Stomach (tissue), 9 donors: ENCODE measurements around the gene C2CD4A. TPM values are rescaled to one million over a fixed set of nuclear protein-coding genes. Genes with fewer than 3 reads are reported as not detected.

Source experiments
- DNase-seq, 2 donors: peaks; one replicate each; pipeline versions ENCODE4 v3.0.0 to v3.0.0-alpha.2; 2013 to 2019
- H3K27ac ChIP-seq, 5 donors: fragments of 200-600 bp in 4 of 5; sonication (generic) in 4 of 5; one replicate each; pipeline ENCODE4 v1.5.1; 2013 to 2019; ENCODE audit warnings: mild to moderate bottlenecking in 1 of 5, moderate library complexity in 1 of 5
- H3K27me3 ChIP-seq, 3 donors: fragments of 200-600 bp; sonication (generic); one replicate each; pipeline ENCODE4 v1.5.1; 2017 to 2019; ENCODE audit warnings: mixed run types in 1 of 3
- H3K36me3 ChIP-seq, 4 donors: fragments of 200-600 bp; sonication (generic); 1 replicate in 3 of 4; 2 replicates in 1 of 4; pipeline ENCODE4 v1.5.1; 2016 to 2019
- H3K4me1 ChIP-seq, 4 donors: fragments of 200-600 bp; sonication (generic); one replicate each; pipeline ENCODE4 v1.5.1; 2016 to 2019
- H3K4me3 ChIP-seq, 4 donors: fragments of 200-600 bp; sonication (generic) in 3 of 4; one replicate each; pipeline ENCODE4 v1.5.1; 2016 to 2019; ENCODE audit warnings: mild to moderate bottlenecking in 1 of 4
- H3K9me3 ChIP-seq, 4 donors: fragments of 200-600 bp; sonication (generic); one replicate each; pipeline ENCODE4 v1.5.1; 2016 to 2019
- EP300 ChIP-seq: sonication (generic); formaldehyde crosslinking; IDR thresholded peaks from one replicate; pipeline ENCODE4 v1.6.1; 2017; ENCODE audit warnings: antibody characterized with exemption
- POLR2A ChIP-seq, 4 donors: fragments of 450-650 bp; IDR thresholded peaks; one replicate each; pipeline ENCODE4 v1.6.1; 2016; ENCODE audit warnings: antibody characterized with exemption in 4 of 4, control low read depth in 2 of 4, mild to moderate bottlenecking in 1 of 4, moderate library complexity in 1 of 4
- POLR2AphosphoS5 ChIP-seq, 3 donors: sonication (generic); formaldehyde crosslinking; IDR thresholded peaks; one replicate each; pipeline ENCODE4 v1.6.1; 2016; ENCODE audit warnings: antibody characterized with exemption in 3 of 3
- WGBS, 5 donors: extraction: QIAGEN DNeasy Blood & Tissue Kit in 3 of 5; methylation state at CpG; one replicate each; pipeline versions ENCODE4 v1.1.5 to v1.1.7; 2013 to 2018; 5-methylcytosine and 5-hydroxymethylcytosine counted together
- intact Hi-C: fragments of 100-400 bp; cut with DNase I; formaldehyde crosslinking; loops from one replicate; pipeline ENCODE4 v1.15.1; 2023; ENCODE audit warnings: low total_unique reads
- polyA plus RNA-seq, 3 donors: library from polyadenylated mRNA; stranded (reverse); fragments of 200-250 nt; gene quantifications; one replicate each; pipeline ENCODE4 v1.2.3, GENCODE V29; 2013
- total RNA-seq, 5 donors: library from RNA; depleted of rRNA; stranded (reverse); fragments of >200 nt; gene quantifications; one replicate each; pipeline versions ENCODE4 v1.1.0 to v1.2.3, GENCODE V29; 2014 to 2016
- TF ChIP-seq, protein P1 (sequence below), 7 experiments: fragments of 450-650 bp in 4 of 7; fragments of 200-600 bp in 3 of 7; sonication (generic) in 3 of 7; IDR thresholded peaks; one replicate each; pipeline ENCODE4 v1.5.1; 2016 to 2019; ENCODE audit warnings: antibody characterized with exemption in 7 of 7, control low read depth in 2 of 7, mild to moderate bottlenecking in 1 of 7
- donor health status: healthy with polysubstance abuse.
- donor health status: Bipolar disorder and iron deficiency.
- donor health status: healthy.

The C2CD4A gene
- total and polyA plus RNA-seq, 8 donors, result 0.29 to 3.0 (median 1.8) TPM; not detected in 2

DNA sequence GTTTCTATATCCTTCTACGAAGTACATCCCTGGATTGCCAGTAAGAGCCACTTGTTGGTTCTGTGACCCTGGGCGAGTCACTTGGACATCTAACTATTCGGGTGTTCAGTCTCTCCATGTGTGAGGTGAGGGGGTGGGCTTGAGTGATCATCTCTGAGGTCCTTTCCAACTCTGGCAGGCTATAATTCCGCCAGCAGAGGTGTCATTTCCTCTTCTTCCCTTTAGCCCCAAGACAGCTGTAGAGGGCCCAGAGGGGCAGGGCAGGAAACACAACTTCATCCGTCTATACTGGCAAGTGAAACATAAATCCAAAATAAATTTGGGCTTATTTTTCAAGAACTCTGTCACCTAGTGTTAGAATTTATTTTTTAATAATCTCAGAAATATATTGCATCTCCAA, 38.1 kb downstream of the C2CD4A start:
- TF ChIP-seq EP300 (no peak), POLR2A (IDR thresholded peaks at IDR 0.05) (no peak), POLR2AphosphoS5 (IDR thresholded peaks at IDR 0.05) (no peak)
- TF ChIP-seq, protein P1, sequence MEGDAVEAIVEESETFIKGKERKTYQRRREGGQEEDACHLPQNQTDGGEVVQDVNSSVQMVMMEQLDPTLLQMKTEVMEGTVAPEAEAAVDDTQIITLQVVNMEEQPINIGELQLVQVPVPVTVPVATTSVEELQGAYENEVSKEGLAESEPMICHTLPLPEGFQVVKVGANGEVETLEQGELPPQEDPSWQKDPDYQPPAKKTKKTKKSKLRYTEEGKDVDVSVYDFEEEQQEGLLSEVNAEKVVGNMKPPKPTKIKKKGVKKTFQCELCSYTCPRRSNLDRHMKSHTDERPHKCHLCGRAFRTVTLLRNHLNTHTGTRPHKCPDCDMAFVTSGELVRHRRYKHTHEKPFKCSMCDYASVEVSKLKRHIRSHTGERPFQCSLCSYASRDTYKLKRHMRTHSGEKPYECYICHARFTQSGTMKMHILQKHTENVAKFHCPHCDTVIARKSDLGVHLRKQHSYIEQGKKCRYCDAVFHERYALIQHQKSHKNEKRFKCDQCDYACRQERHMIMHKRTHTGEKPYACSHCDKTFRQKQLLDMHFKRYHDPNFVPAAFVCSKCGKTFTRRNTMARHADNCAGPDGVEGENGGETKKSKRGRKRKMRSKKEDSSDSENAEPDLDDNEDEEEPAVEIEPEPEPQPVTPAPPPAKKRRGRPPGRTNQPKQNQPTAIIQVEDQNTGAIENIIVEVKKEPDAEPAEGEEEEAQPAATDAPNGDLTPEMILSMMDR (IDR thresholded peaks at IDR 0.05), result no peak
- H3K4me3 ChIP-seq, result no peak overlapping the region
- intact Hi-C loops, result no loop called here
- no peaks in the 10 kb centered on the region for H3K9me3 ChIP-seq
- H3K4me1 ChIP-seq, result peaks cover 0 to 16% (median 6%) of the 10 kb centered on the region in 4 donors
- no peak overlapping the region for H3K27ac ChIP-seq
- no peaks in the 10 kb centered on the region for H3K36me3 ChIP-seq
- H3K27me3 ChIP-seq, result no peaks in the 10 kb centered on the region
- no peak for DNase-seq
- WGBS, 5 donors, result 44 to 88% (median 69%) methylated on average over 5 of the region's 5 CpGs

DNA sequence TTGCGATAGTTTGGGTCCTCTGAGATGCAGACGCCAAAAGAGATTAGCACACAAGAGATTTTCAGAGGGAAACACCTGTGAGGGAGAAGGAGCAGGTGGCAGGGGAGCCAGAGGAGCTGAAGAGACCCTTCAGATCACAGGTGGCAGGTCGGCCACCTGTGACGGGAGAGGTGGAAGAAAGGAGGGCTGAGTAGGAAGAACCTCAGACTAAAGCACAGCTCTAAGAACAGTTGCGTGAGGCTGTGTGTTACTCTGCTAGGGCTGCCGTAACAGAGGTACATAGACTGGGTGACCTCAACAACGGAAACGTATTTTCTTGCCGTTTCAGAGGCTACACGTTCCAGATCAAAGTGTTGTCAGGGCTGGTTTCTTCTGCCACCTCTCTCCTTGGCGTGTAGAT, 38.5 kb downstream of the C2CD4A start:
- Histone ChIP-seq H3K36me3 (no peaks in the 10 kb centered on the region), H3K4me1 (peaks cover 0 to 20% (median 11%) of the 10 kb centered on the region in 4 donors), H3K27ac (no peak overlapping the region), H3K27me3 (no peaks in the 10 kb centered on the region), H3K9me3 (no peaks in the 10 kb centered on the region), H3K4me3 (no peak overlapping the region)
- DNase-seq, result no peak
- TF ChIP-seq POLR2A (IDR thresholded peaks at IDR 0.05), result no peak
- TF ChIP-seq, protein P1 (IDR thresholded peaks at IDR 0.05), result no peak
- TF ChIP-seq EP300, result no peak
- TF ChIP-seq POLR2AphosphoS5 (IDR thresholded peaks at IDR 0.05), result no peak
- intact Hi-C loops, result no loop called here
- WGBS, 5 donors, result 89 to 98% (median 95%) methylated on average over 11 of the region's 11 CpGs

DNA sequence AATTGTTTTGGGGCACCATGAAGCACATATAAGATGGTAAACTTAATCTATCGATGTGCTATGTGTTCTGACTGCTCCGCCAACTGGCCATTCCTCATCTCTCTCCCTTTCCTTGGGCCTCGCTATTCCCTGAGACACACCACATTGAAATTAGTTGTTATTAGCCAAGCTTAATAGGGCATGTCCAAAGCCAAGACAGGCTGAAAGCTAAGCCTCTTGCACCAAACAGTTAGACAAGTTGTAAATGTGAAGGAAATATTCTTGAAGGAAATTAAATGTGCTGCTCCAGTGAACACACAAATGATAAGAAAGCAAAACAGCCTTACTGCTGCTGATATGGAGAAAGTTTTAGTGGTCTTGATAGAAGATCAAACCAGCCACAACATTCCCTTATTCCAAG, 39.3 kb downstream of the C2CD4A start:
- 79 to 87% (median 87%) methylated on average over 3 of the region's 3 CpGs for WGBS, 5 donors

DNA sequence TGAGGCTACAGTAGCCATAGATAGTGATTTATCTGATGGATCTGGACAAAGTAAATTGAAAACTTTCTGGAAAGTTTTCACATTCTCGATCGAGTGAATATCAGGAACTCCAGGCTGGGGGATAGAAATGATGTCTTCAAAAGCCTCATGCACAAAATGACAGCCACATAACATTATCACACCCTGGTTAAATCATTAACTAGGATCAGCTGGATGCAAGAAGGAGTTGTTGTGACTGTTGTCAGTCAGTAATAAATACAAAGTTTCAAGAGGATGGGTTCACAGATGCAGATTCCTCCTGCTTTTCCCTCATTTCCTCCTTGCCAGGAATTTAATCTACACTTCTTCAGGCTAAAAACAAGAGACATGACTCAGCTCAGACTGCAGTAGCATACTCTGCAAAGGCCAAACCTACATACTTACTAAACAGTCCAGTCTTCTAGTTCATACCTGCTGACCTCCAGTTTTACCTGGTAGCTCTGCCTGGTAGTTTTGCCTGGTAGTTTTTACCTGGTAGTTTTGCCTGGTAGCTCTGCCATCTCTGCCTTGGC, 40.9 kb downstream of the C2CD4A start:
- peak overlapping the region in 1 of 5 donors; percentile 39 for H3K27ac ChIP-seq
- H3K9me3 ChIP-seq, result no peaks in the 10 kb centered on the region
- no peaks in the 10 kb centered on the region for H3K27me3 ChIP-seq
- whole genome bisulfite sequencing, 5 donors, result 37 to 70% (median 51%) methylated on average over 2 of the region's 2 CpGs
- TF ChIP-seq POLR2A (IDR thresholded peaks at IDR 0.05) (no peak), POLR2AphosphoS5 (IDR thresholded peaks at IDR 0.05) (no peak), EP300 (no peak)
- TF ChIP-seq, protein P1 (IDR thresholded peaks at IDR 0.05), result no peak
- H3K36me3 ChIP-seq, result no peaks in the 10 kb centered on the region
- H3K4me3 ChIP-seq, result no peak overlapping the region
- no peak for DNase-seq
- H3K4me1 ChIP-seq, result peaks cover 0 to 29% (median 16%) of the 10 kb centered on the region in 4 donors
- intact Hi-C loops, result no loop called here

More for the DNA sequence above, 39.3 kb downstream of the C2CD4A start:
- Histone ChIP-seq H3K9me3 (no peaks in the 10 kb centered on the region), H3K36me3 (no peaks in the 10 kb centered on the region), H3K27ac (no peak overlapping the region), H3K4me3 (no peak overlapping the region), H3K27me3 (no peaks in the 10 kb centered on the region), H3K4me1 (peaks cover 0 to 23% (median 14%) of the 10 kb centered on the region in 4 donors)
- no peak for TF ChIP-seq EP300
- no peak for TF ChIP-seq POLR2A (IDR thresholded peaks at IDR 0.05)
- TF ChIP-seq POLR2AphosphoS5 (IDR thresholded peaks at IDR 0.05), result no peak
- TF ChIP-seq, protein P1 (IDR thresholded peaks at IDR 0.05), result no peak
- DNase-seq, result no peak
- intact Hi-C loops, result no loop called here
